ENCODE data around the gene CELF2. TPM values are rescaled to one million over a fixed set of nuclear protein-coding genes. Genes with fewer than 3 reads are reported as not detected.

The CELF2 gene
- total and polyA plus RNA-seq, 12 donors: 13.0 to 90.9 (median 80.9) TPM

GRCh38 chr10:11076221-11076620, 58.5 kb downstream of the CELF2 start:
- ATAC-seq (no peak), DNase-seq (no peak)
- intact Hi-C loops (cut with DNase I): no loop called here
- Histone ChIP-seq H3K27ac (peak overlapping the region in 2 of 10 donors; percentile 16 to 30), H3K4me3 (no peak overlapping the region), H3K27me3 (no peaks in the 10 kb centered on the region), H3K9me3 (no peaks in the 10 kb centered on the region), H3K4me1 (peaks cover 4 to 77% (median 41%) of the 10 kb centered on the region in 9 donors), H3K36me3 (no peaks in the 10 kb centered on the region)
- TF ChIP-seq CTCF (IDR thresholded peaks at IDR 0.05): no peak
- 66 to 67% methylated on average over 4 of the region's 4 CpGs for WGBS, 2 donors

- TF ChIP-seq CTCF (IDR thresholded peaks at IDR 0.05): no peak
- Histone ChIP-seq H3K27me3 (no peaks in the 10 kb centered on the region), H3K4me1 (peaks cover 14 to 74% (median 45%) of the 10 kb centered on the region in 9 donors), H3K27ac (peak overlapping the region in 5 of 10 donors; percentile 5 to 20 (median 7)), H3K4me3 (no peak overlapping the region), H3K9me3 (no peaks in the 10 kb centered on the region), H3K36me3 (no peaks in the 10 kb centered on the region)
- 38 to 48% methylated on average over 3 of the region's 3 CpGs for WGBS, 2 donors
- ATAC-seq (no peak), DNase-seq (no peak)
- intact Hi-C loops (cut with DNase I): no loop called here
These were observed 62.9 kb downstream of the CELF2 start for GRCh38 chr10:11080564-11080984.

GRCh38 chr10:11081408-11081807, 63.7 kb downstream of the CELF2 start:
- 38 to 59% methylated on average over 3 of the region's 3 CpGs for WGBS, 2 donors
- no peak overlapping the region for H3K4me3 ChIP-seq
- no peak for ATAC-seq
- H3K36me3 ChIP-seq: no peaks in the 10 kb centered on the region
- DNase-seq: no peak
- H3K9me3 ChIP-seq: no peaks in the 10 kb centered on the region
- TF ChIP-seq CTCF (IDR thresholded peaks at IDR 0.05): no peak
- H3K27me3 ChIP-seq: no peaks in the 10 kb centered on the region
- intact Hi-C loops (cut with DNase I): no loop called here
- H3K27ac ChIP-seq: peak overlapping the region in 4 of 10 donors; percentile 9 to 23 (median 20)
- H3K4me1 ChIP-seq: peaks cover 14 to 74% (median 49%) of the 10 kb centered on the region in 9 donors

GRCh38 chr10:11082526-11082925, 64.9 kb downstream of the CELF2 start:
- no peak for TF ChIP-seq CTCF (IDR thresholded peaks at IDR 0.05)
- WGBS, 2 donors: 0 to 35% methylated on average over 1 of the region's 1 CpG
- Histone ChIP-seq H3K9me3 (no peaks in the 10 kb centered on the region), H3K4me3 (no peak overlapping the region), H3K36me3 (no peaks in the 10 kb centered on the region), H3K4me1 (peaks cover 14 to 74% (median 44%) of the 10 kb centered on the region in 9 donors), H3K27ac (peak overlapping the region in 2 of 10 donors; percentile 20 to 38), H3K27me3 (no peaks in the 10 kb centered on the region)
- DNase-seq (no peak), ATAC-seq (no peak)
- intact Hi-C loops (cut with DNase I): no loop called here
